Mammary epithelial cell (primary cell): ENCODE results near the gene AMZ1.

Source experiments
- EZH2 ChIP-seq: IDR thresholded peaks from 2 replicates; pipeline ENCODE4 v1.6.1; 2012; ENCODE audit warnings: low read length, inconsistent platforms, borderline replicate concordance
- TF ChIP-seq, protein P1 (sequence below), 2 donors: IDR thresholded peaks in 1 of 2; conservative IDR thresholded peaks in 1 of 2; 2 replicates each; pipeline ENCODE4 v1.5.1; 2011 to 2012; ENCODE audit warnings: inconsistent platforms in 2 of 2, low read length in 2 of 2, mild to moderate bottlenecking in 2 of 2, control low read depth in 1 of 2, low read depth in 1 of 2; ENCODE audit not compliant: insufficient read depth in 1 of 2; ENCODE audit errors: extremely low read depth in 1 of 2

DNA sequence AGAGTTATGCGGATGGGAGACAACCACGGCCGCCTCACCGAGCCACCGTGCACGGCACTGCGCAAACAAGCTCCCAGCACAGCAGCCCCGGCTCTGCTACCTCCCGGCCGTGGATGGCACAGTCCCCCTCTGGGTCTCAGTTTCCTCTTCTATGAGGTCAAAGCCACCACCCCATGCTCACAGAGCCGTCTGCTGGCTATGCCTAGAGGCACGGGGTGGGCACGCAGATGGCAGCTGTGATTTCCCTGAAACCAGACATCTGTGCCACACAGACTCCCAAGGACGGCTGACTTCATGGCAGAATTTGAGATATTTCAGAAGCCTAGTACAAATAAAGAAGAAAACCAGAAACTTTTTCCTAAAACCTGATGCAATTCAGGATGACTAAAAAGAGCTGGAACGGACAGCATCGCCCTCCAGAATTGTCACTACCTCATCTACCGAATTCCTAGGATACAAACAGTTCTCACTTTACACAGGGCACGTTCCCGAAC, 73.2 kb downstream of the AMZ1 start:
- TF ChIP-seq, protein P1, sequence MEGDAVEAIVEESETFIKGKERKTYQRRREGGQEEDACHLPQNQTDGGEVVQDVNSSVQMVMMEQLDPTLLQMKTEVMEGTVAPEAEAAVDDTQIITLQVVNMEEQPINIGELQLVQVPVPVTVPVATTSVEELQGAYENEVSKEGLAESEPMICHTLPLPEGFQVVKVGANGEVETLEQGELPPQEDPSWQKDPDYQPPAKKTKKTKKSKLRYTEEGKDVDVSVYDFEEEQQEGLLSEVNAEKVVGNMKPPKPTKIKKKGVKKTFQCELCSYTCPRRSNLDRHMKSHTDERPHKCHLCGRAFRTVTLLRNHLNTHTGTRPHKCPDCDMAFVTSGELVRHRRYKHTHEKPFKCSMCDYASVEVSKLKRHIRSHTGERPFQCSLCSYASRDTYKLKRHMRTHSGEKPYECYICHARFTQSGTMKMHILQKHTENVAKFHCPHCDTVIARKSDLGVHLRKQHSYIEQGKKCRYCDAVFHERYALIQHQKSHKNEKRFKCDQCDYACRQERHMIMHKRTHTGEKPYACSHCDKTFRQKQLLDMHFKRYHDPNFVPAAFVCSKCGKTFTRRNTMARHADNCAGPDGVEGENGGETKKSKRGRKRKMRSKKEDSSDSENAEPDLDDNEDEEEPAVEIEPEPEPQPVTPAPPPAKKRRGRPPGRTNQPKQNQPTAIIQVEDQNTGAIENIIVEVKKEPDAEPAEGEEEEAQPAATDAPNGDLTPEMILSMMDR (conservative IDR thresholded peaks at IDR 0.05 in 1 of 2, IDR thresholded peaks at IDR 0.05 in 1 of 2; ENCODE audit: extremely low read depth in 1 of 2, insufficient read depth in 1 of 2, low read depth in 1 of 2, low read length in 2 of 2): no peak
- TF ChIP-seq EZH2: no peak
